Uterus (tissue), 2 donors: ENCODE data around the gene CYP2W1.

Source experiments
- POLR2A ChIP-seq, 2 donors: fragments of 450-650 bp; IDR thresholded peaks; one replicate each; pipeline ENCODE4 v1.6.1; 2016; ENCODE audit warnings: antibody characterized with exemption in 2 of 2, mild to moderate bottlenecking in 1 of 2, moderate library complexity in 1 of 2
- TF ChIP-seq, protein P1 (sequence below), 4 experiments: fragments of 200-600 bp in 2 of 4; fragments of 450-650 bp in 2 of 4; sonication (generic) in 2 of 4; IDR thresholded peaks; one replicate each; pipeline ENCODE4 v1.5.1; 2016 to 2019; ENCODE audit warnings: antibody characterized with exemption in 4 of 4, mild to moderate bottlenecking in 2 of 4, moderate library complexity in 1 of 4

DNA sequence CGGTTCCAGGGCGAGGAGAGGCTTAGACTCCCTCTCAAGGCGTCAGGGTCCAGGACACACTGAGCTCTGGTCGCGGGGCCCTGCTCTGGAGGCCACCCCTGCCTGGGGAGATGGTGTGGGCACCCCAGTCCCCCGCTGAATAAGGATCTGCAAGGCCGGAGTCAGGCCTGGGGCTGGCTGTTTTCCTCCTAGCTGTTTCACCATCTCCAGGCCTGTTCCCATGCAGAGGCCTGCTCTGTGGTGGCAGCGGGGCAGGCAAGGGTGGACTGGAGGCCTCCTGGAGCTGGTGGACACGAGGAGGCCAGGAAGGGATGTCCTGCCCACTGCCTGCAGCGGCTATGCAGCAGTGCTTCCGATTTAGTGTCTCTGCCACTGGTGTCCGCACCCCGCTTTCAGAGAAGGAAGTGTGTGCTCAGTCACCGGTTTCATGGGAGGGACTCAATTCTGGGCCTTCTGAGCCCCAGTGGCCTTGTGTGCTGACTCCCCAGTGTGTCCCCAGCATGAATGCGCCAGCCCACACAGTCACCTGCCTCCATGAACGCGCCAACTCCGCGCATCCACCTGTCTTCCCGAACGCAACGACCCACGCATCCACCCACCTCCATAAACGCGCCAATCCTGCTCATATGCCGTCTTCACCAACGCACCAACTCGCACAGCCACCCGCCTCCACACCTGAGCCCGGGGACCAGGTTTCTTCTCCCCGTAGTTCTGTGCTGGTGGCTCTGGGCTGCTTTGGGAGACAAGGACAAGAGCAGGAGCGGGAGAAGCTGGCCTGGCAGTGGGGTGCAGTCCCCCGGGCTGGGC lies 46.9 kb downstream of the CYP2W1 start:
- no peak for TF ChIP-seq POLR2A (IDR thresholded peaks at IDR 0.05)
- TF ChIP-seq, protein P1, sequence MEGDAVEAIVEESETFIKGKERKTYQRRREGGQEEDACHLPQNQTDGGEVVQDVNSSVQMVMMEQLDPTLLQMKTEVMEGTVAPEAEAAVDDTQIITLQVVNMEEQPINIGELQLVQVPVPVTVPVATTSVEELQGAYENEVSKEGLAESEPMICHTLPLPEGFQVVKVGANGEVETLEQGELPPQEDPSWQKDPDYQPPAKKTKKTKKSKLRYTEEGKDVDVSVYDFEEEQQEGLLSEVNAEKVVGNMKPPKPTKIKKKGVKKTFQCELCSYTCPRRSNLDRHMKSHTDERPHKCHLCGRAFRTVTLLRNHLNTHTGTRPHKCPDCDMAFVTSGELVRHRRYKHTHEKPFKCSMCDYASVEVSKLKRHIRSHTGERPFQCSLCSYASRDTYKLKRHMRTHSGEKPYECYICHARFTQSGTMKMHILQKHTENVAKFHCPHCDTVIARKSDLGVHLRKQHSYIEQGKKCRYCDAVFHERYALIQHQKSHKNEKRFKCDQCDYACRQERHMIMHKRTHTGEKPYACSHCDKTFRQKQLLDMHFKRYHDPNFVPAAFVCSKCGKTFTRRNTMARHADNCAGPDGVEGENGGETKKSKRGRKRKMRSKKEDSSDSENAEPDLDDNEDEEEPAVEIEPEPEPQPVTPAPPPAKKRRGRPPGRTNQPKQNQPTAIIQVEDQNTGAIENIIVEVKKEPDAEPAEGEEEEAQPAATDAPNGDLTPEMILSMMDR (IDR thresholded peaks at IDR 0.05), result no peak
